GM12878 (cell line): Measurements from ENCODE around the gene GLRX5. TPM values are rescaled to one million over a fixed set of nuclear protein-coding genes. Genes with fewer than 3 reads are reported as not detected.
A peak's percentile ranks its signal among the peaks of the same experiment; 100 is the strongest.

Experiments used
- CBFB ChIP-seq: IDR thresholded peaks from 2 replicates; pipeline ENCODE4 v1.6.1; 2016; ENCODE audit warnings: antibody characterized with exemption, low read depth
- CHD1 ChIP-seq: IDR thresholded peaks from 2 replicates; pipeline ENCODE4 v1.6.1; 2012; ENCODE audit warnings: low read depth, low read length, improper control_type of control experiment
- CHD2 ChIP-seq: IDR thresholded peaks from 2 replicates; pipeline ENCODE4 v1.6.1; 2011; ENCODE audit warnings: low read depth, low read length, improper control_type of control experiment, borderline replicate concordance
- EED ChIP-seq: sonication (generic); IDR thresholded peaks from 2 replicates; pipeline ENCODE4 v1.6.1; 2016; ENCODE audit warnings: antibody characterized with exemption, low read depth
- HDAC2 ChIP-seq: fragments of 200-600 bp; sonication (generic); IDR thresholded peaks from 2 replicates; pipeline ENCODE4 v1.6.1; 2017
- HDAC6 ChIP-seq: fragments of 200-600 bp; sonication (generic); IDR thresholded peaks from one replicate; pipeline ENCODE4 v1.8.0; 2017; ENCODE audit warnings: antibody characterized with exemption; ENCODE audit not compliant: unreplicated experiment
- HDGF ChIP-seq: fragments of 450-650 bp; IDR thresholded peaks from 2 replicates; pipeline ENCODE4 v1.6.1; 2016; ENCODE audit warnings: antibody characterized with exemption
- IRF4 ChIP-seq: IDR thresholded peaks from 2 replicates; pipeline ENCODE4 v1.6.1; 2011; ENCODE audit warnings: low read depth, low read length
- KDM1A ChIP-seq: fragments of 200-600 bp; sonication (generic); IDR thresholded peaks from 2 replicates; pipeline ENCODE4 v1.6.1; 2016; ENCODE audit warnings: borderline replicate concordance
- LARP7 ChIP-seq: fragments of 450-650 bp; IDR thresholded peaks from 2 replicates; pipeline ENCODE4 v1.6.1; 2017; ENCODE audit warnings: mild to moderate bottlenecking
- MTA2 ChIP-seq: fragments of 450-650 bp; IDR thresholded peaks from 2 replicates; pipeline ENCODE4 v1.6.1; 2016; ENCODE audit warnings: low read depth, mild to moderate bottlenecking, moderate library complexity
- NBN ChIP-seq: fragments of 450-650 bp; IDR thresholded peaks from 2 replicates; pipeline ENCODE4 v1.6.1; 2016
- PML ChIP-seq: IDR thresholded peaks from 2 replicates; pipeline ENCODE4 v1.6.1; 2012; ENCODE audit warnings: low read length, inconsistent platforms
- RELA ChIP-seq: fragments of 450-650 bp; IDR thresholded peaks from 2 replicates; pipeline ENCODE4 v1.8.0; 2014; ENCODE audit warnings: borderline replicate concordance; ENCODE audit not compliant: partially characterized antibody
- SREBF1 ChIP-seq: IDR thresholded peaks from 2 replicates; pipeline ENCODE4 v1.6.1; 2012; ENCODE audit warnings: mild to moderate bottlenecking, low read length
- STAT1 ChIP-seq: fragments of 450-650 bp; conservative IDR thresholded peaks from 2 replicates; pipeline ENCODE4 v1.6.1; 2014; ENCODE audit warnings: antibody characterized with exemption, mild to moderate bottlenecking
- STAT3 ChIP-seq: IDR thresholded peaks from 2 replicates; pipeline ENCODE4 v1.6.1; 2011; ENCODE audit warnings: low read depth, low read length, improper control_type of control experiment
- TARDBP ChIP-seq: IDR thresholded peaks from 2 replicates; pipeline ENCODE4 v1.6.1; 2016; ENCODE audit warnings: borderline replicate concordance
- ZBTB11 ChIP-seq: fragments of 450-650 bp; formaldehyde crosslinking; IDR thresholded peaks from 2 replicates; pipeline ENCODE4 v1.5.0; 2022; ENCODE audit warnings: mild to moderate bottlenecking, missing genetic modification characterization
- ZBTB4 ChIP-seq: fragments of 450-650 bp; formaldehyde crosslinking; IDR thresholded peaks from 2 replicates; pipeline ENCODE4 v1.4.0; 2022; ENCODE audit warnings: mild to moderate bottlenecking, moderate library complexity
- ZSCAN29 ChIP-seq: fragments of 450-650 bp; IDR thresholded peaks from 2 replicates; pipeline ENCODE4 v1.6.1; 2017; ENCODE audit warnings: mild to moderate bottlenecking, moderate library complexity
- polyA plus RNA-seq, 11 experiments: library from polyadenylated mRNA; depleted of rRNA in 4 of 11; unstranded in 6 of 11; stranded (reverse) in 5 of 11; fragments of >200 nt; fragmentation: Nextera tagmentation in 4 of 11; fragmentation: Illumina TruSeq in 1 of 11; extraction: Ambion mirVana in 4 of 11; extraction: Trizol in 1 of 11; gene quantifications; 1 replicate in 1 of 11; 2 replicates in 10 of 11; pipeline versions ENCODE4 v1.2.1 to v1.2.3, GENCODE V29; 2011 to 2016; ENCODE audit warnings: inconsistent platforms in 2 of 11, missing spikeins in 2 of 11, low read depth in 1 of 11
- total RNA-seq, 4 experiments: library from RNA; depleted of rRNA in 3 of 4; stranded (reverse); fragments of >200 nt in 3 of 4; fragmentation: Illumina TruSeq in 1 of 4; extraction: Trizol in 1 of 4; gene quantifications; 2 replicates each; pipeline versions ENCODE4 v1.2.1 to v1.2.3, GENCODE V29; 2013 to 2021
- TF ChIP-seq, protein P1 (sequence below): IDR thresholded peaks from 2 replicates; pipeline ENCODE4 v1.6.1; 2011; ENCODE audit warnings: low read depth, low read length, improper control_type of control experiment, borderline replicate concordance
- TF ChIP-seq, protein P2 (sequence below): fragments of 450-650 bp; IDR thresholded peaks from 2 replicates; pipeline ENCODE4 v1.6.1; 2016; ENCODE audit warnings: mild to moderate bottlenecking
- TF ChIP-seq, protein P3 (sequence below): IDR thresholded peaks from 2 replicates; pipeline ENCODE4 v1.6.1; 2012; ENCODE audit warnings: low read depth, low read length, improper control_type of control experiment

The GLRX5 gene
- total and polyA plus RNA-seq, 10 of the 15 experiments (the other 5 are each of a cell fraction or from before 2014, with no cell fraction given), result 12.8 to 139 (median 55.4) TPM

- TF ChIP-seq, protein P1, sequence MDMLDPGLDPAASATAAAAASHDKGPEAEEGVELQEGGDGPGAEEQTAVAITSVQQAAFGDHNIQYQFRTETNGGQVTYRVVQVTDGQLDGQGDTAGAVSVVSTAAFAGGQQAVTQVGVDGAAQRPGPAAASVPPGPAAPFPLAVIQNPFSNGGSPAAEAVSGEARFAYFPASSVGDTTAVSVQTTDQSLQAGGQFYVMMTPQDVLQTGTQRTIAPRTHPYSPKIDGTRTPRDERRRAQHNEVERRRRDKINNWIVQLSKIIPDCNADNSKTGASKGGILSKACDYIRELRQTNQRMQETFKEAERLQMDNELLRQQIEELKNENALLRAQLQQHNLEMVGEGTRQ, result no peak
- TF ChIP-seq CHD1 (0 out of 2 replicates have a peak, but pooled peaks have one; percentile 35), STAT1 (no peak), EED (peak; percentile 99), TARDBP (no peak), ZBTB4 (CRISPR knock-in tag) (0 out of 2 replicates have a peak, but pooled peaks have one; percentile 30), MTA2 (peak; percentile 91), RELA (peak; percentile 77), CHD2 (peak; percentile 67; the same call in 1 of the 2 replicates), PML (no peak; the same call in 1 of the 2 replicates), KDM1A (no peak), ZSCAN29 (no peak), CBFB (0 out of 2 replicates have a peak, but pooled peaks have one; percentile 55), LARP7 (0 out of 2 replicates have a peak, but pooled peaks have one; percentile 35), IRF4 (peak; percentile 100), HDGF (peak; percentile 84), STAT3 (no peak), HDAC2 (no peak), NBN (peak; percentile 97), HDAC6 (no peak), ZBTB11 (no peak), SREBF1 (no peak)
- TF ChIP-seq, protein P2, sequence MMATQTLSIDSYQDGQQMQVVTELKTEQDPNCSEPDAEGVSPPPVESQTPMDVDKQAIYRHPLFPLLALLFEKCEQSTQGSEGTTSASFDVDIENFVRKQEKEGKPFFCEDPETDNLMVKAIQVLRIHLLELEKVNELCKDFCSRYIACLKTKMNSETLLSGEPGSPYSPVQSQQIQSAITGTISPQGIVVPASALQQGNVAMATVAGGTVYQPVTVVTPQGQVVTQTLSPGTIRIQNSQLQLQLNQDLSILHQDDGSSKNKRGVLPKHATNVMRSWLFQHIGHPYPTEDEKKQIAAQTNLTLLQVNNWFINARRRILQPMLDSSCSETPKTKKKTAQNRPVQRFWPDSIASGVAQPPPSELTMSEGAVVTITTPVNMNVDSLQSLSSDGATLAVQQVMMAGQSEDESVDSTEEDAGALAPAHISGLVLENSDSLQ, result peak; percentile 77
- TF ChIP-seq, protein P3, sequence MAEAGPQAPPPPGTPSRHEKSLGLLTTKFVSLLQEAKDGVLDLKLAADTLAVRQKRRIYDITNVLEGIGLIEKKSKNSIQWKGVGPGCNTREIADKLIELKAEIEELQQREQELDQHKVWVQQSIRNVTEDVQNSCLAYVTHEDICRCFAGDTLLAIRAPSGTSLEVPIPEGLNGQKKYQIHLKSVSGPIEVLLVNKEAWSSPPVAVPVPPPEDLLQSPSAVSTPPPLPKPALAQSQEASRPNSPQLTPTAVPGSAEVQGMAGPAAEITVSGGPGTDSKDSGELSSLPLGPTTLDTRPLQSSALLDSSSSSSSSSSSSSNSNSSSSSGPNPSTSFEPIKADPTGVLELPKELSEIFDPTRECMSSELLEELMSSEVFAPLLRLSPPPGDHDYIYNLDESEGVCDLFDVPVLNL, result no peak
Observed at GRCh38 chr14:95495538-95496025, 39.3 kb upstream of the GLRX5 start (continued).
